A673 (cell line): ENCODE results near the gene SPRED2. TPM values are rescaled to one million over a fixed set of nuclear protein-coding genes. Genes with fewer than 3 reads are reported as not detected.

Experiments used
- BruUV-seq: library from RNA; stranded (reverse); fragments of 400-500 nt; replicated peaks from 2 replicates; lab custom pipeline; 2021; lab: Mats Ljungman, UMichigan
- CTCF ChIA-PET: fragments of 300-600 bp; sonication (Branson Sonifier 250); formaldehyde crosslinking; loops from one replicate; lab custom pipeline; 2022; ENCODE audit warnings: antibody characterized with exemption; lab: Charles Lee
- POLR2A ChIA-PET: fragments of 300-600 bp; sonication (Branson Sonifier 250); formaldehyde crosslinking; loops from one replicate; lab custom pipeline; 2022; ENCODE audit warnings: antibody characterized with exemption; ENCODE audit not compliant: low non-redundant PET; lab: Charles Lee
- DNase-seq: peaks from one replicate; pipeline ENCODE4 v3.0.0-alpha.2; 2015; ENCODE audit warnings: low spot score
- H3K27ac ChIP-seq: fragments of 200-600 bp; sonication (generic); 2 replicates; pipeline ENCODE4 v1.5.1; 2016; ENCODE audit warnings: mixed run types, low read depth, mild to moderate bottlenecking, mixed read lengths, antibody characterized with exemption, low read length; ENCODE audit not compliant: poor library complexity, severe bottlenecking
- H3K27me3 ChIP-seq: fragments of 200-600 bp; sonication (generic); replicated peaks from 2 replicates; pipeline ENCODE4 v1.6.1; 2017; ENCODE audit warnings: mixed run types, low read depth, mild to moderate bottlenecking, mixed read lengths, antibody characterized with exemption, low read length; ENCODE audit not compliant: insufficient read depth, poor library complexity
- H3K36me3 ChIP-seq: fragments of 200-600 bp; sonication (generic); 2 replicates; pipeline ENCODE4 v1.6.1; 2016; ENCODE audit warnings: mixed run types, mild to moderate bottlenecking, mixed read lengths, antibody characterized with exemption, low read length; ENCODE audit not compliant: insufficient read depth, poor library complexity, severe bottlenecking
- H3K4me1 ChIP-seq: fragments of 200-600 bp; sonication (generic); 2 replicates; pipeline ENCODE4 v1.6.1; 2017; ENCODE audit warnings: mixed run types, mild to moderate bottlenecking, mixed read lengths, antibody characterized with exemption, low read length; ENCODE audit not compliant: insufficient read depth, poor library complexity, severe bottlenecking
- H3K4me3 ChIP-seq: fragments of 200-600 bp; sonication (generic); 2 replicates; pipeline ENCODE4 v1.5.1; 2016; ENCODE audit warnings: low read depth, mixed run types, mild to moderate bottlenecking, mixed read lengths, low read length; ENCODE audit not compliant: poor library complexity, severe bottlenecking
- H3K9me3 ChIP-seq: fragments of 200-600 bp; sonication (generic); 2 replicates; pipeline ENCODE4 v1.6.1; 2016; ENCODE audit warnings: mixed run types, low read depth, mild to moderate bottlenecking, mixed read lengths, antibody characterized with exemption, low read length; ENCODE audit not compliant: poor library complexity, severe bottlenecking
- CTCF ChIP-seq: fragments of 300-800, 200-600 bp; sonication (generic); conservative IDR thresholded peaks from 2 replicates; pipeline ENCODE4 v1.5.1; 2017; ENCODE audit warnings: low read depth, mild to moderate bottlenecking, antibody characterized with exemption, low read length, moderate library complexity, mixed read lengths
- EZH2 ChIP-seq: fragments of 200-600 bp; sonication (generic); IDR thresholded peaks from 2 replicates; pipeline ENCODE4 v1.6.1; 2017; ENCODE audit warnings: borderline replicate concordance, low read depth, mild to moderate bottlenecking, mixed read lengths, antibody characterized with exemption, low read length; ENCODE audit not compliant: poor library complexity, severe bottlenecking
- intact Hi-C: fragments of 100-400 bp; cut with micrococcal nuclease; formaldehyde crosslinking; loops from one replicate; pipeline ENCODE4 v1.10.0; 2022; ENCODE audit not compliant: unreplicated experiment
- total RNA-seq: library from RNA; stranded (reverse); gene quantifications from 2 replicates; pipeline ENCODE4 v1.2.3, GENCODE V29; 2021

Gene SPRED2
- total RNA-seq, 1 experiment from 2014 or later = 79.4 TPM

DNA sequence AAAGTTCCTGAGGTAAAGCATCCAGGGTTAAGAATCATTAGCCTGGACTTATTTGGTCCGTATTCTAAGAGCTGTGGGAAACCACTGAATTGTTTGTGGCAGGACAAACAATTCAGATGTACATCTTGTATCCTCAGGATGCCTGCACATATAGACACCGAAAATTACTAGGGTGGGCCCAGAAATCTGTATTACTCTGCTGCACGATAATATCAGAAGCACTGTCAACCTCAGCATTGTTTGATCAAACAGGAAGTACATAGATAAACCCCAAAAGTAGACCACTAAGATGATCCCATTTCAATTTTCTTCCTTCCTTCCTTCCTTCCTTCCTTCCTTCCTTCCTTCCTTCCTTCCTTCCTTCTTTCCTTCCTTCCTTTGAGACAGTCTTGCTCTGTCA lies 34.2 kb upstream of the SPRED2 start:
- H3K4me1 ChIP-seq = peaks cover 31% of the 10 kb centered on the region
- CTCF ChIA-PET = no interaction called here
- no peaks in the 10 kb centered on the region for H3K27me3 ChIP-seq
- POLR2A ChIA-PET = no interaction called here
- H3K4me3 ChIP-seq = no peak overlapping the region
- TF ChIP-seq EZH2 = no peak
- peak; percentile 78 for DNase-seq
- H3K36me3 ChIP-seq = no peaks in the 10 kb centered on the region
- no TSS peak for BruUV-seq
- intact Hi-C loops = loop anchor here (5.0 to 10.0 kb wide), 2 partner anchors 202 to 281 kb away; no protein-coding TSS in a partner anchor
- H3K9me3 ChIP-seq = no peaks in the 10 kb centered on the region
- H3K27ac ChIP-seq = peak overlapping the region; percentile 71

DNA sequence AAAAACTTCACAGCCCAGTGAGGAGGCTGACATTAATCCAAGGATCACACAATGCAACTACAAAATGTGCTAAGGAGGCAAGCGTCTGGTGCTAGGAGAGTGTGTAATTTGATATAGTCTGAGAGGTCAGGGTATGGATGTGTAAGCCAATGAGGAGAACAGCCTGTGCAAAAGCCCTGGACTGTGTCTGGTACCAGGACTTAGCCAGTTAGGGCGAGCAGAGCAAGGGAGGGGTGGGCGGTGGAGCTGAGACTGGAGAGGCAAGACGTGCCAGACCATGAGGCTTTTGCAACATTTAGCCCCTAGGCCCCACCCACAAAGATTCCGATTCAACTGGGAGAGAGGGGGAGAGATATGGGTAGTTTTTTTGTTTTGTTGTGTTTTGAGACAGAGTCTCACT lies 33.5 kb upstream of the SPRED2 start:
- DNase-seq = peak; percentile 64
- Histone ChIP-seq H3K36me3 (no peaks in the 10 kb centered on the region), H3K9me3 (no peaks in the 10 kb centered on the region), H3K27me3 (no peaks in the 10 kb centered on the region), H3K27ac (peak overlapping the region; percentile 71), H3K4me3 (no peak overlapping the region), H3K4me1 (peaks cover 31% of the 10 kb centered on the region)
- no peak for TF ChIP-seq CTCF
- no peak for TF ChIP-seq EZH2
- CTCF ChIA-PET = no interaction called here
- intact Hi-C loops = loop anchor here (5.0 to 10.0 kb wide), 2 partner anchors 201 to 281 kb away; no protein-coding TSS in a partner anchor
- no TSS peak for BruUV-seq
- POLR2A ChIA-PET = no interaction called here

- BruUV-seq = no TSS peak
- Histone ChIP-seq H3K4me1 (peaks cover 31% of the 10 kb centered on the region), H3K9me3 (no peaks in the 10 kb centered on the region), H3K27ac (peak overlapping the region; percentile 71), H3K4me3 (no peak overlapping the region), H3K27me3 (no peaks in the 10 kb centered on the region), H3K36me3 (no peaks in the 10 kb centered on the region)
- no peak for TF ChIP-seq EZH2
- no peak for TF ChIP-seq CTCF
- POLR2A ChIA-PET = no interaction called here
- peak; percentile 33 for DNase-seq
- CTCF ChIA-PET = no interaction called here
- intact Hi-C loops = loop anchor here (5.0 to 10.0 kb wide), 2 partner anchors 200 to 282 kb away; no protein-coding TSS in a partner anchor
Observed at GRCh38 chr2:65465124-65465523, 32.7 kb upstream of the SPRED2 start.

DNA sequence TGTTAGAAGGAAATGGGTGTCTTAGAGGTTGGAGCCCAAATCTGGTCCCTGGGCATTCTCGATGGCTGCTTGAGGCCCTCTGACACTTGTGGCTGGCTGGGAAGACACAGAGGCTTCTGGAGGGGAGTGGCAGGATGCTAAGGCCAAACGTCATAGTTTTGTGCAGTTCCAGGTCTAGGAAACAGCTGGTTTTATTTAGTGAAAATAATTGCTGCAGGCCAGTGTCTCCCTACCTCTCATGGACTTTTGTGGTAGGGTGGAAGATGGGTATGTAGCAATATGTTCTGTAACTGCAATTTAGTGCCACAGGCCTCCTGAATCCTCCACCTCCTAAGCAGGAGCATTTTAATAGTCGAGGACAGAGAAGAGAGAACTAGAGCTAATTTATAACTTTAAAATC lies 32.2 kb upstream of the SPRED2 start:
- no TSS peak for BruUV-seq
- Histone ChIP-seq H3K27ac (peak overlapping the region; percentile 71), H3K36me3 (no peaks in the 10 kb centered on the region), H3K4me1 (peaks cover 31% of the 10 kb centered on the region), H3K27me3 (no peaks in the 10 kb centered on the region), H3K9me3 (no peaks in the 10 kb centered on the region), H3K4me3 (no peak overlapping the region)
- TF ChIP-seq EZH2 (no peak), CTCF (no peak)
- intact Hi-C loops = loop anchor here (5.0 to 10.0 kb wide), 2 partner anchors 200 to 283 kb away; no protein-coding TSS in a partner anchor
- POLR2A ChIA-PET = no interaction called here
- peak; percentile 68 for DNase-seq
- CTCF ChIA-PET = no interaction called here
